NT2/D1 (cell line): ENCODE data around the gene SMAD6.

Experiments
- SUZ12 ChIP-seq: IDR thresholded peaks from 2 replicates; pipeline ENCODE4 v1.6.1; 2011; ENCODE audit not compliant: insufficient read length, insufficient read depth; ENCODE audit errors: extremely low read depth
- YY1 ChIP-seq: IDR thresholded peaks from 2 replicates; pipeline ENCODE4 v1.6.1; 2011; ENCODE audit not compliant: insufficient read length, insufficient read depth
- ZNF274 ChIP-seq: IDR thresholded peaks from 2 replicates; pipeline ENCODE4 v1.6.1; 2011; ENCODE audit warnings: mild to moderate bottlenecking, low read depth, low read length

DNA sequence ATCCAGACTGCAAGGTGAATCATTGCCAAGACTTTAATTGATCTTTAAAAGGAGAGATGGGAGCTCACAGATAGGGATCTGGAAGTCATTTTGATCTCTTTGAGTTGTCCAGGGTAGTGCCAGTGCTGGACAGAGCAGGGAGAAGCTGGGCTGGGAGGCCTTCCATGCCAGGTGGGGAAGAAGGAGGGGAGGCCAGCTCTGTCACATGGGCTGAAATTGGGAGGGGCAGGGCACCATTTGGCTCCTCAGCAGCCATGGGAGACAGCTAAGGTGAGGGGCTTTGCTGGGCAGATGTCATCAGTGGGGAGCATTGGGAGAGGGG is 23.4 kb downstream of the SMAD6 start:
- TF ChIP-seq ZNF274 = no peak
- TF ChIP-seq YY1 = no peak
- TF ChIP-seq SUZ12 = no peak
